NCI-H510A treated with DMSO at 0.1 percent for 48 hours (cell line): ENCODE measurements around the gene ABCC1.
"Not testable (repeated sequence)": the region's sequence is repeated elsewhere in the genome, so short reads cannot be mapped to it uniquely, and the experiment has no call there.

ENCODE experiments used
- DNase-seq: peaks from one replicate; lab custom pipeline; 2025; lab: John Stamatoyannopoulos, UW

The ABCC1 gene

GRCh38 chr16:15946257-15947044 lies 3.0 kb upstream of the ABCC1 start:
- no peak for DNase-seq

GRCh38 chr16:15947983-15948509 lies 1.4 kb upstream of the ABCC1 start:
- no peak for DNase-seq

GRCh38 chr16:15948532-15949209 lies 745 bp upstream of the ABCC1 start:
- DNase-seq: no peak

DNA sequence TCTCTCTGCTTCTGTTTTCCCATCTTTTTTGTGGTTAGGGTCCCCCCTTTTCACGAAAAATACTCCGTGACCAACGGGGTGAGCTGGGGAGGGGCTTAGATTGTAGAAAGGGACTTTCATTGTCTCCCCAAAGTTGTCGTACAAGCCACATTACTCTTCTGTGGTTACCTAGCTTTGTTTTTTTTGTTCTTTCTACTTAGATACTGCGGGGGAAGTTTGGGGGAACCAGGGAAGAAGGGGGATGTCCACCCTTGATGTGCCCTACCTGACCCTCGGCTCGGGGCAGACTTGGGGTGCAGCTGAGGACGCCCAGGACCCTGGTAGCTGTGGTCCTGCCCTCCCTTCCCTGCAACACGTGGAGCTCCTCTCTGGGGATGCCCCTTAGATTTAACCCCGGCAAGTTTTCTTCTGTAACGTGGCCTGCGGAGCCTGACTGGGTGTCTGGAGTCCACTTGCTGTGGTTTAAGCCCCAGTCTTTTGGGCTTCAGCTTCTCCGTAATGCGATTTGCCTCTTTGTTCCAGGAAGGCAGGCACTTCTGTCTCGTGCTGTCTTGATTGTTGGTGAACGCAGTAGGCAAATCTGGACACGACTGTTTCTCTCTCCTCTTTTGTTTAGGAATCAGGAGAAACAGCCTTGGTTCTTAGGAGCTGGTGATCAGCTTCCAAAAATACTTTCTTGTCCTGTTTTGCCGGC lies 892 bp downstream of the ABCC1 start:
- peak; percentile 82 for DNase-seq

- no peak for DNase-seq
Measured at GRCh38 chr16:15950869-15951268, 1.5 kb downstream of the ABCC1 start.

DNA sequence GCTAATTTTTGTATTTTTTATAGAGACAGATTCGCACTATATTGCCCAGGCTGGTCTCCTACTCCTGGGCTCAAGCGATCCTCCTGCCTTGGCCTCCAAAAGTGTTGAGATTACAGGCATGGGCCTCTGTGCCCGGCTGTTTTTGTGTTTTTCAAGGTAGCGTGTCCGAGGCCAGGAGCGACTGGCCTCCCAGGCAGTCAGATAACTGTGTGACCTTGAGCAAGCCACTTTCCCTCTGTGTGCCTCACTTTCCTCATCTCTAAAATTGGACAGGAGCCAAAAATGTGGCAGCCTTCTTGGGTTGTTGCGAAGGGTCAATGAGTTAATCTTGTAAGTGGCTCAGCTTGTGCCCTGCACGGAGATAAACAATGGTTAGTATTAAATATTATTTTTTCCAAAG lies 2.4 kb downstream of the ABCC1 start:
- no peak for DNase-seq

- no peak for DNase-seq
Measured at GRCh38 chr16:15952265-15952711, 2.9 kb downstream of the ABCC1 start.

DNA sequence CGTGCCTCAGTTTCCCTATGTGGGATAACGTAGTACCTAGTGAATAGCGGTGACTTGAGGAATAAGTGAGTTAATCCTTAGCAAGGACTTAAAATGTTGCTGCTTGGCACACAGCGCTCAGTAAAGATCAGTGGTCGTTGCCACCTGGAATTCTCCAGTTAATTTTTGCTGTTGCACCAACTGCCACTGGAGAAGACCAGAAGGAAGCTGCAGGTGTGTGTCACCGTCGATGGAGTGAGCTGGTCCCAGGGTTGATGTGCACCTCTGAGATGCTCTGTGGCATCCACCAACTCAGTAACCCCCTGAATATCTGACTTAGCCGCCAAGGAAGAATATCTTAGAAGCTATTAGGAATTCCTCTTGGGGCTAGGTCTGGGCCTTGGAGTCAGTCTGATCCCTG lies 4.1 kb downstream of the ABCC1 start:
- no peak for DNase-seq

DNA sequence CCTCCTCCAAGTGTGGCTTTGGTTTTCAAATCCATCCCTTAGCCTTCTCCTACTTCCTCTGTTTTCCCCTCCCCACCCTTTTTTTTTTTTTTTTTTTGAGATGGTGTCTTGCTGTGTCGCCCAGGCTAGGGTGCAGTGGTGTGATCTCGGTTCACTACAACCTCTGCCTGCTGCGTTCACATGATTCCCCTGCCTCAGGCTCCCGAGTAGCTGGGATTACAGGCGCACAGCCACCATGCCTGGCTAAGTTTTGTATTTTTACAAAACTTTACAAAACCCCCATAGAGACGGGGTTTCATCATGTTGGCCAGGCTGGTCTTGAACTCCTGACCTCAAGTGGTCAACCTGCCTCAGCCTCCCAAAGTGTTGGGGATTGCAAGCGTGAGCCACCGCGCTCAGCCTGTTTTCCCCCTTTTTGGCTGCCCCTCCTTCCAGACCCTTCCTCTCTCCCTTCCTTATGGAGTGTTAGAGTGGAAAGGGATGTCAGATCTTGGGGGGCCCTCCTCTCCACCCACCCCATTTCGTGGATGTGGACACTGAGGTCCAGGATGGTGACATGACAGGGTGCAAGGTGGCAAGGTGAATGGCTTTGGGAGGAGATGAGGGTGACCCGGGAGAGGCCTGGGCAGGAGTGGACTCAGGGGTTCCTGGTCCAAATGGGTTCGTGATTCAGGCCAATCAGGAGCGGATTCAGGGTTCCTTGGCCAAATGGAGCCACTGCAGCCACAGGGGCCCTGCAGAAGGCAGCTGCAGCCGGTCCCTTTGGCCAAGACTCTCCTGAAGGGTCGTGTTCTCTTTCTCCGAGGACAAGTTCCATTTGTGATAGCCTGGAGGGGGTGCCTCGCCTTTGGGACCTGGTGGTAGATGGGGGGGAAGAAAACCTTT lies 4.8 kb downstream of the ABCC1 start:
- DNase-seq: no peak

DNA sequence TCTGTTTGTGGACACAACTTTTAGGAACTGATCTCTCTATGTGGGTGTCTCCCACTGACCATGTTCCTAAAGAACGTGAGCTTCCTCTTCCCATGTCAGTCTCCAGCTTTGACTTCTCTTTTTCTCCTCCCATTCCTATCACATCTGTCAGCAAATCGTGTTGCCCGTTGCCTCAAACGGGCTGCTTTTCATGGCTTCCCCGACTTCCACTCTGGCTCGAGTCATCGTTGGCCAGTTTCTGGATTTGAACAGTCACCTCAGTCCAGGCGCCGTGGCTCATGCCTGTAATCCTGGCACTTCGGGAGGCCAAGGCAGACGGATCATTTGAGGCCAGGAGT lies 5.4 kb downstream of the ABCC1 start:
- no peak for DNase-seq

DNA sequence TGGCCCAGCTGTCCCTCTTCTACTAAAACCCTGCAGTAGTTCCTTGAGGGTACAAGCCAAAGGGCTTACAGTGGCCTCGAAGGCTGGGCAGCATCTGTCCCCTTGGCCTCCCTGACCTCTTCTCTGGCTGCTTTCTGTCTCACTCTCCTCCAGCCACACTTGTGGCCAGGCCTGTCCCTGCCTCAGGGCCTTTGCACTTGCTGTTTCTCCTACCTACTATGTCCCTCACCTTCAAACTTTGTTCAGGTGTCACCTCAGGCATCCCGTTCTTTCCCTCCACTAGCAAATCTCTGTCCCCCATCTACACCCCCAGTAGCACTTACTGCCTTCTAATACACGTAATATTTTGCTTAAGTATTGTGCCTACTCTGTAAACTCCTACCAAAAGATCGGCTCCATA lies 6.0 kb downstream of the ABCC1 start:
- DNase-seq: no peak

DNA sequence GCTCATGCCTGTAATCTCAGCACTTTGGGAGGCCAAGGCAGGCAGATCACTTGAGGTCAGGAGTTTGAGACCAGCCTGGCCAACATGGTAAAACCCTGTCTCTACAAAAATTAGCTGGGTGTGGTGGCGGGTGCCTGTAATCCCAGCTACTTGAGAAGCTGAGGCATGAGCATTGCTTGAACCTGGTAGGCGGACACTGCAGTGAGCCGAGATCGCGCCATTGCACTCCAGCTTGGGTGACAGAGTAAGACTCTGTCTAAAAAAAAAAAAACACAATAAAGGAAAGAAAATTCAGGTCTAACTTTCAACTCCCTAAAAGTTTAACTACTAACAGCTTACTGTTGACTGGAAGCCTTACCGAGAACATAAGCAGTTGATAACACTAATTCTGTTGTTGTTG lies 6.7 kb downstream of the ABCC1 start:
- not testable (repeated sequence) for DNase-seq

DNA sequence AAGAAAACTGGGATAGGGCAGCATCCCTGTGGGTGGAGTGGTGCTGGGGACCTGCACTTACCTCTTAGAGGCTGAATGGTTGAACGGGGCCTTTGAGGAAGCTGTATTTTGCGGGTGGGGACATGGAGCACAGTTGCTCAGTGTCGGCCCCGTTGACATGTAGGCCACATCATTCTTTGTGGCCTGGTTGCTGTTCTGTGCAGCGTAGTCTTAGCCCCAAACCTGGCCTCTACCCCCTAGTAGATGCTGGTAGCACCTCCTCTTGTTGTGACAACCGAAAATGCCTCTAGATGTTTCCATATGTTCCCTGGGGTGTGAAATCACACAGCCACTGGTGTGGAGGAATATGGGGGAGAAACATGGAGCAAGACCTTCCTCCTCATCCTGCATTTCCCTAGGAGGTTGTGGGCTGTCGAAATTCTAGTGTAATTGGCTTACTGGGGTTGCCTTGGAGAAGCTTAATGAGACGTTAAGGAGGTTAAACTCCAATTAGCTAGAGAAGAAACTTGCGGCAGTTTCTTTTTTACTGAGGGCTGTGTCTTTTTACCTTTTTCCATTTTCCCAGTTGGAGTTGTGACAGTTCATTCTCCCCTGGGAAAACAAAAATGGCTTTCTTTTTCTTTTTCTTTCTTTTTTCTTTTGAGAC lies 9.4 kb downstream of the ABCC1 start:
- DNase-seq: no peak

DNA sequence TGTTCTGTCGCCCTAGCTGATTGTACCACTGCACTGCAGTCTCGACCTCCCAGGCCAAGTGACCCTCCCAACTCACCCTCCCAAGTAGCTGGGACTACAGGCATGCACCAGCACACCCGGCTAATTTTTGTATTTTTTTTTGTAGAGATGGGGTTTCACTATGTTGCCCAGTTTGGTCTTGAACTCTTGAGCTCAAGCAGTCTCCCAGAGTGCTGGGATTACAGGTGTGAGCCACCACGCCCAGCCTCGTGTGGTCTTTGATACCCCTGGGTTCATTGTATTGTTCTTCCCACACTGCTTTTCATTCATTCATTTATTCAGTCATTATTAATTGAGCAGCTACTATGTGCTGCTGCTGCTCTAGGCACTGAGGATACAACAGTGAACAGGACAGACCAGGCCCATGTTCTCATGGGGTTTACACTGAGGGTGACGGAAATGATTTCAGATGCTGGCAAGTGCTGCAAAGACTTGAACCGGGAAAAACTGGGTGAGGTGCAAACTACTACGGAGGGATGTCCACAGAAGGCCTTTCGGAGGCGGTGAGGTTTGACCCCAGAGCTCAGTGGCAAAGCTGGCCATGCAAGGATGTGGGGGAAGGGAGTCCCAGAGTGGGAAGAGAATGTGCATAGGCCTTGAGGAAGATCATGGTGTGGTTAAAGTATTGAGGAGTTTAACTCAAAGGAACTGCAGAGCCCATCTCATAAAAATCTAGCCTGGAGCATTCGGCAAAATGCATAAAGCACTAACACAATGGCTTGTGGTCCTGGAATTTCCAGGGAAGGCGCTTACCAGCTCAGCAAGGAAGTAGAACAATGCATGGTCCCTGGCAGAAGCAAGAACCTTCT lies 10.9 kb downstream of the ABCC1 start:
- DNase-seq: no peak

- no peak for DNase-seq
Measured at GRCh38 chr16:15961060-15961511, 11.7 kb downstream of the ABCC1 start.

- no peak for DNase-seq
Measured at GRCh38 chr16:15961571-15962090, 12.2 kb downstream of the ABCC1 start.

- DNase-seq: no peak
Measured at GRCh38 chr16:15963307-15963910, 14.0 kb downstream of the ABCC1 start.

DNA sequence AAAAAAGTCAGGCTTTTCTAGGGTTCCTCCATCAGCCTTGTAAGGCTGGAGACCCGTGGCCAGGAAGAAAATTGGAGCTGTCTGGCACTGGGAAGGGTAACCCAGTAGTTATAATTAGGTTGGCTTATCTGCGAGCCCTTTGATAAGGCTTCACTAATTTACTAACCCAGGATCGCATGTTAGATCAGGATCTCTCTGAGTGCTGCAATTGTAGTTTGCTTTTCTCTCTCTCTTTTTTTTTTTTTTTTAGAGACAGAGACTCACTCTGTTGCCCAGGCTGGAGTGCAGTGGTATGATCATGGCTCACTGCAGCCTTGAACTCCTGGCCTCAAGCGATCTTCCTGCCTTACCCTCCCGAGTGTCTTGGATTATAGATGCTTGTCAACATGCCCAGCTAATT lies 17.0 kb downstream of the ABCC1 start:
- no peak for DNase-seq

DNA sequence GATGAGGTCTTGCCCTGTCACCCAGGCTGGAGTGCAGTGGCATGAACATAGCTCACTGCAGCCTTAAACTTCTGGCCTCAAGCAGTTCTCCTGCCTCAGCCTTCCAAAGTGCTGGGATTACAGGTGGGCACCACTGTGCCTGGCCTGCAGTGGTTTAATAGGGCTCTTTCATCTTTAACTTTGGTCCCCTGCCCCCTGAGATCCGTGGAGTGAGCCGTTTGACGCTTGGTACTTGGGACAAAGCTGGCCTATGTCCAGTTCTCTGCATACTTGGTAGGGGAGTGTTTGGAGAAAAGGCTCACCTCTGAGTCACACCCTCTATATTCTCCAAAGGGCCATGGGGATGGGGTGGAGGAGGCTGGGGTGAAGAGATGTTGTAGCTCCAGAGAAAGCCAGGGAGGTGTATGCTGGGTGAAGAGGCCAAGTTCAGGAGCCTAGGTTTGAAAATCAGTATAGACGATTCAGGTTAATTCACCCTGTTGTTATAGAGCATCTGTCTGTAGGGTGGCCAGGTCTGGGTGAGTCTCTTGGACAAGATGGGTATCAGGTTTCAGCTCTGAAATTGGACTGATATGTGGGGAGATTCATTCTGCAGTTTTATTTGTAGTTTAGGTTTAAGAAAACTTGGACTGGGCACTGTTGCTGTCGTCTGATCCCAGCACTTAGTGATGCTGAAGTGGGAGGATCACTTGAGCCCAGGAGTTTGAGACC lies 17.6 kb downstream of the ABCC1 start:
- DNase-seq: peak; percentile 29
